Epithelial cell of prostate (primary cell): ENCODE data around the gene RAB42.
"Not testable (repeated sequence)": the region's sequence is repeated elsewhere in the genome, so short reads cannot be mapped to it uniquely, and the experiment has no call there.

Source experiments
- DNase-seq: peaks from one replicate; pipeline ENCODE4 v3.0.0-alpha.2; 2011; ENCODE audit warnings: low read depth, low spot score
- H3K27ac ChIP-seq: fragments of 450-650 bp; 2 replicates; pipeline ENCODE4 v1.5.1; 2017; ENCODE audit warnings: mild to moderate bottlenecking

The RAB42 gene, protein sequence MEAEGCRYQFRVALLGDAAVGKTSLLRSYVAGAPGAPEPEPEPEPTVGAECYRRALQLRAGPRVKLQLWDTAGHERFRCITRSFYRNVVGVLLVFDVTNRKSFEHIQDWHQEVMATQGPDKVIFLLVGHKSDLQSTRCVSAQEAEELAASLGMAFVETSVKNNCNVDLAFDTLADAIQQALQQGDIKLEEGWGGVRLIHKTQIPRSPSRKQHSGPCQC

DNA sequence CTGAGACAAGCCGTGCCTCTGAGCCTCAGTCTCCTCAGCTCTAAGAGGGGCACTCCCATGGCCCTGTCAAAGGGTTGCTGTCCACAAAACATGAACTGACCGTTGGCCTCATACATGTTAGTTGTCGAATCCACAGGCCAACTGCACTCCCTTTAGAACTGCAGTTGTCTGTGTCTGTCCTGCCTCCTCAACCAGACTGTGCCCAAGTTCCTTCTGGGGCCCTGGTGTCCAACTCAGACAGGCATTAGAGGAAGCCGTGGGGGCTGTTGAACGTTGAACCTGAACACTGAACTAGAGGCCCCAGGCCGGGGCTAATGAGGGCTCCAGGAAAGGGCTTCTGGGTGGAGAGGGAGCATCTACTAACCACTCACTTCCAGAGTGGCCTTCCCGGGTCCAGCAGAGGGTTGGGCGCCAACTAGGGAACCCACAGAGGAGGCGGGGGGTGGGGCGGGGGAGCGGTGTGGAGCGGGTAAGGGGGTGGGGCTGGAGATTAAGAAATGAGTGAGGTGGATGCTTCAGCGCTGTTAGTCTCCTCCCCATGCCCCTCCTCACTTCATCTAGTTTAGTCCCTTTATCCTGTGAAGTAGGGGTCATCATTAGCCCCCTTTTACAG is at the start of gene RAB42:
Gene RAB42, plus strand, starts transcription at position 558 of the 613 bp plus-strand sequence. CDS start 247 bp downstream, outside the sequence.
- no peak within 1 kb of the TSS for H3K27ac ChIP-seq
- DNase-seq: no peak

DNA sequence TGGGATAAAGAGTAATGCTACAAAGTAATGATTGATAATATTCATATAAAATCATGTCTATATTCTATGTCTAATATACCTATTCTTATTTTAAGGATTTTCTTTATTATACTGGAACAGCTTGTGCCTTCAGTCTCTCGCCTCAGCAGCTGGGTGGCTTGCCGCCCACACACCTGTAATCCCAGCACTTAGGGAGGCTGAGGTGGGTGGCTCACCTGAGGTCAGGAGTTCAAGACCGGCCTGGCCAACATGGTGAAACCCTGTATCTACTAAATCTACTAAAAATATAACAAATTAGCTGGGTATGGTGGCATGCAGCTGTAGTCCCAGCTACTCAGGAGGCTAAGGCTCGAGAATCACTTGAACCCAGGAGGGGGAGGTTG is 46.8 kb upstream of the RAB42 start:
- H3K27ac ChIP-seq: no peak overlapping the region
- no peak for DNase-seq

DNA sequence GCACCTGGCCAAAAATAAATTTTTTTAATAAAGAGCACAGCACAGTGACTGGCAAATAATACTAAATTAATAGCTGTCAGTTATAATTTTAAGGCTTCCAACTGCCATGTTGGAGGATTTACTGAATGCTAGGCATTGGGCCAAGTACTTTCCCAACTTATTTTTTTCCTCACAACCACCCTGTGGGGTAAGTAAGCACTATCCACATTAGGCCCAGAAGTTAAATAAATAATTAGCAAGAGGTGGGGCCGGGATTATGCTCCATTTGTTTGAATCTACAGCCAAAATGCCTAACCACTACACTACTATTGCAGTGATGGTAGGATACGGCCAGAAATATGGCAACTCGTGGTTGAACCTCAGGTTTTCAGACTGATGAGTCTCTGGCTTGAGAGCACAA is 43.7 kb upstream of the RAB42 start:
- H3K27ac ChIP-seq: no peak overlapping the region
- DNase-seq: no peak

DNA sequence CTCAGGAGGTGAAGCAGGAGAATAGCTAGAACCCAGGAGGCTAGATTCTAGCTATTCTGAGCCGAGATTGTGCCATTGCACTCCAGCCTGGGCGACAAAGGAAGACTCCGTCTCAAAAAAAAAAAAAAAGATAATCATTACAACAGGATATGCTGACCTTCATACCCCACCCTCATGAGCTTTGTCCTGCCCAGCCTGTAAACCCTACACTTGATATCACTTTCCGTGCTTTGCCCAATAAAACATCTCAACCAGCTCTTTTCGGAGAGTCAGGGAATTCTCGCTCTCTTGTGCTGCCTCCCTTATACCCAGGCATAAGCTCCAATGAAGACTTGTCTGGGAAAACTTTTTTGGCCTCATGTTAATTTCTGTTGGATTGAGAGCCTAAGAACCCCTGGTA is 40.7 kb upstream of the RAB42 start:
- no peak for DNase-seq
- H3K27ac ChIP-seq: no peak overlapping the region

DNA sequence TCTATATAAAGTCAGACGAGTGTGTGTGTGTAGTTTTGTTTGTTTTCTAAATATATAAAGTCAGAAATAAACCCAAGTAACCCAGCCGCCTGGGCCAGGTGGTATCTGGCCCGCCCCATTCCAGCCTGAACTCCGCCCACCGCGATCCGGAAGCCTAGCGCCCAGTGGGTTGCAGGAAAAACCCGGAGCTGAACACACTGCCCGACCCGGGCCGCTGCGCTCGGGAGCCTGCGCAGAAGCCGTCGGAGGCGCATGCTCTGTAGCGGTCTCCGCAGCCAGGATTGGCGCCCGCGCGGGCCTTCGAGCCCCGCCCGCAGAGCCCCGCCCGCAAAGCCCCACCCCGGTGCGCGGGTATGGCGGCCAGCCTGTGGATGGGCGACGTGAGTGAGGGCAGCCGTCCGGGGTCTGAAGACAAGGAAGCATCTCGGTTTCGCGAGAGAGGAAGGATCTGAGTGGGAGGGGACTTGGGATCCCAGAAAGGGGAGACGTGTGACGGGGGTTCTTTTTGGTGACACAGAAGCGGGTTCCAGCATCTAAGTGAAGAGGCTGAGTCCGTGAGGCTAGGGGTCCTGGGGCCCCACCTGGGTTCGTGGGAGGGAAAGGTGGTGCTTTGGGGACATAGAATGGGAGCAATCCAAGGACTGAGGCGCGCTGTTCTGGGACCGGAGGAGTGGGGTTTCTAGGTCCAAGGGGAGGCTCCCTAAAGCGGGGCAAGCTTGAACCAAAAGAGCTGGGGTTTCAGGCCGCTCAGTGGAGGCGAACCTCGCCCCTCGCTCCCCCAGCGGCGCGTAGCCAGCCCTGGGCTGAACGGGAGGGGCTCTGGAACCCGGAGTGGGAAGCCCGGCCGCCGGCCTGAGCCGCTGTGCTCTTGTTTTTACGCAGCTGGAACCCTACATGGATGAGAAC is 39.1 kb upstream of the RAB42 start, which contains the start of gene TRNAU1AP:
Gene TRNAU1AP, plus strand, starts transcription at position 328 of the 906 bp plus-strand sequence. Its CDS starts 26 bp downstream, at position 354.
- peak; percentile 85 for DNase-seq
- peak within 1 kb of the TSS; percentile 60 for H3K27ac ChIP-seq

DNA sequence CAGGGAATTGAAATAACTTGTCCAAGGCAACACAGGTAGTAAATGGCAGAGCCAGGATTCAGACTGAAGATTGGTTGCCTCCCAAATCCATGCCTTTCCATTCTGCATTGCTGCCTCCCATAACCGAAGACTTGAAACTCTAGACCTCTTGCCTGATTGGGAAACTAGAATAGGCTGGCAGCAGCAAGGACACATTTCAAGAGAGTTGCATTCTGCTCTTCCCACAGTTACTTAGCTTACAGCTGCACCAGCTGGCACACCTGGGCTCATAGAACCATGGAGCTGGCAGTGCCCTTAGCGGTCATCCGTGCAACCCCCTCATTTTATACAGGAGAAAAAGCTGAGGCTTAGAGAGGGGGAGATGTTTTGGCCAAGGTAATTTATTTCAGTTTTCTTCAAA is 31.2 kb upstream of the RAB42 start:
- no peak for DNase-seq
- H3K27ac ChIP-seq: no peak overlapping the region

DNA sequence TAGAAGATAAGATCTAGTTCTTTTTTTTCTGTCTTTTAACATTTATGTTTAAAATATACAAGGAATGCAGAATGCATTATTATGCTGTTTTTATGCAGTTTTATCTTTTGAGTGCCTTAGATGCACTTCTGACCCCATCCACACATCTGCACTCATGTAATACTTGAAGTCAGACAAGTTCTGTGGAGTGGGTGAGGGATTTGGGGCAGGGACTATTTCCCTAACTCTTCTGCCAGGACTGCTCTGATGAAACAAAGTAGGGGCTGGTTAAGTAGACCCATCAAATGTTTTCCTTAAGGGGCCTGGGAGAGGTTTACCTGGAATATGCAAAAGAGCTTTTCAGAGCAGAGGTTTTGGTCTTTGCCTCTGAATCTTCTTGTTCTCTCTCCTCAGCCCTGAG is 27.8 kb upstream of the RAB42 start:
- H3K27ac ChIP-seq: no peak overlapping the region
- no peak for DNase-seq

DNA sequence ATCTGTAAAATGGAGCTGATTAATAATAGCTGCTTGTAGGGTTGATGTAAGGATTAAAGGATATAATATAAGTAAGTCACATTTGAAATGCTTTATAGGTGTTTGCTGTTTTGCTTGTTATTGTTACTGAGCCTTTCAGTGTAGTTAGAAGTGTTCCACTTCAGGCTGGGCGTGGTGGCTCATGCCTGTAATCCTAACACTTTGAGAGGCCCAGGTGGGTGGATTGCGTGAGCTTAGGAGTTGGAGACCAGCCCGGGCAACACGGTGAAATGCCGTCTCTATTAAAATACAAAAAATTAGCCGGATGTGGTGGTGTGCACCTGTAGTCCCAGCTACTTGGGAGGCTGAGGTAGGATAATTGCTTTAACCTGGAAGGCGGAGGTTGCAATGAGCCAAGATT is 27.0 kb upstream of the RAB42 start:
- DNase-seq: no peak
- no peak overlapping the region for H3K27ac ChIP-seq

DNA sequence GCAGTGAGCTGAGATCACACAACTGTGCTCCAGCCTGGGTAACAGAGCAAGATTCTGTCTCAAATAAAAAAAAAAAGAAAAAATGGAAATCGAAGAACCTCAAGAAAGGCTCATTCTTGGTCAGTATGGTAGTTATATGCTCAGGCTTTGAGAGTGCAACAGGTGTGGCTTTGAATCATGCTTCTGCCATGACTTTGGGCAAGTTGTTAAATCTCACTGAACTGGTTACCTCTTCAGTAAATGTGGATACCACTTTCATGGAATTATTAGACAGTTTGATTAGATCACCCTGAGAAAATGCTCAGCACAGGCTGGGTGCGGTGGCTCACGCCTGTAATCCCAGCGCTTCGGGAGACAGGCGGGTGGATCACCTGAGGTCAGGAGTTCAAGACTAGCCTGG is 26.3 kb upstream of the RAB42 start:
- H3K27ac ChIP-seq: no peak overlapping the region
- DNase-seq: no peak

DNA sequence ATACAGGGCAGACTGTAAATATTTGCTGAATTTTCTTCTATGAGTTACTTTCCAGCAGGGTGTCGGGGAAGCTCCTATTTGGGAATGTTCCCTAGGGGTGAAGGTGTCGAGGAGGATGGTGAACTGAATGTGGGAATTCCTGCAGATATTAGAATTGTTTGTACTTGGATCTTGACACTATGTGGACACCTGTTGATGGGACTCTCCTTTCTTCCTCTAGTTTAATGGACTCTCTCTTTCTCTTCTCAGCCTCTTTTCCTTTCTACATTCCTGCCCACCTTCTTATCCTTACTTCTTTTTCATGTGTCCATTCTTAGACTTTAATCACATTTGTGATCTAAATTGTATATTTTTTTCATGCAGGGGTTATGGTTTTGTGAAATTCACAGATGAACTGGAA is 25.1 kb upstream of the RAB42 start:
- no peak for DNase-seq
- no peak overlapping the region for H3K27ac ChIP-seq

DNA sequence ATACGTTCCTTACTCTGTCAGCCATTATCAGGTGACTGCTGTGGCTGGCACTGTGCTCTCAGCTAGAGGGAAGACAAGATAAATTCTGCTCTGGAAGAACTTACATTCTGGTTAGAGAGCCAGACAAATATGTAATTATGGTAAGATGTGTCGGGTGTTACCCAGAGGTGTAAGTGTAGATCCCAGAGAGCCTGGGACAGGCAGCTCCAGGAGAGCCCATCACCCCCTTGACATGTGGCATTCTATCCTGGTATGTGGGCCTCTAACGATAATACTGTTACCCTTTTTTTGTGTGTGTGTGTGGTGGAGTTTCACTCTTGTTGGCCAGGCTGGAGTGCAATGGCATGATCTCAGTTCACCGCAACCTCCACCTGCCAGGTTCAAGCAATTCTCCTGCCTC is 20.2 kb upstream of the RAB42 start:
- no peak overlapping the region for H3K27ac ChIP-seq

DNA sequence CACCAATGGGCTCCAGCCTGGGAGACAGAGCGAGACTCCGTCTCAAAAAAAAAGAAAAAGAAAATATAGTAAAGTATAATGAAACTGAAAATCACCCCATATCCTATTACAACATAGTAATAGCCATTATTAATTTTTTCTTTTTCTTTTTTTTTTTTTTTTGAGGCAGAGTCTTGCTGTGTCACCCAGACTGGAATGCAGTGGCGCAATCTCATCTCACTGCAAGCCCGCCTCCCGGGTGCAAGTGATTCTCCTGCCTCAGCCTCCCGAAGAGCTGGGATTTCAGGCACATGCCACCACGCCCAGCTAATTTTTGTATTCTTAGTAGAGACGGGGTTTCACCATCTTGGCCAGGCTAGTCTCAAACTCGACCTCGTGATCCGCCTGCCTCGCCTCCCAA is 19.2 kb upstream of the RAB42 start:
- peak overlapping the region; percentile 34 for H3K27ac ChIP-seq
- DNase-seq: not testable (repeated sequence)

More for the DNA sequence above, 20.2 kb upstream of the RAB42 start:
- DNase-seq: no peak

DNA sequence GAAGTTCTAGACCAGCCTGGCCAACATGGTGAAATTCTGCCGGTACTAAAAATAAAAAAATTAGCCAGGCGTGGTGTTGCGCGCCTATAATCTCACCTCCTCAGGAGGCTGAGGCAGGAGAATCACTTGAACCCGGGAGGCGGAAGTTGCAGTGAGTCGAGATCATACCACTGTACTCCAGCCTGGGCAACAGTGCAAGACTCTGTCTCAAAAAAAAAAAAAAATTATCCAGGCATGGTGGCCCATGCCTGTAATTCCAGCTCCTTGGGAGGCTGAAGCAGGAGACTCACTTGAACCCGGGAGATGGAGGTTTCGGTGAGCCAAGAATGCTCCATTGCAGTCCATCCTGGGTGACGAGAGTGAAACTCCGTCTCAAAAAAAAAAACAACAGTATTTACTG is 18.5 kb upstream of the RAB42 start:
- DNase-seq: no peak
- peak overlapping the region; percentile 34 for H3K27ac ChIP-seq

DNA sequence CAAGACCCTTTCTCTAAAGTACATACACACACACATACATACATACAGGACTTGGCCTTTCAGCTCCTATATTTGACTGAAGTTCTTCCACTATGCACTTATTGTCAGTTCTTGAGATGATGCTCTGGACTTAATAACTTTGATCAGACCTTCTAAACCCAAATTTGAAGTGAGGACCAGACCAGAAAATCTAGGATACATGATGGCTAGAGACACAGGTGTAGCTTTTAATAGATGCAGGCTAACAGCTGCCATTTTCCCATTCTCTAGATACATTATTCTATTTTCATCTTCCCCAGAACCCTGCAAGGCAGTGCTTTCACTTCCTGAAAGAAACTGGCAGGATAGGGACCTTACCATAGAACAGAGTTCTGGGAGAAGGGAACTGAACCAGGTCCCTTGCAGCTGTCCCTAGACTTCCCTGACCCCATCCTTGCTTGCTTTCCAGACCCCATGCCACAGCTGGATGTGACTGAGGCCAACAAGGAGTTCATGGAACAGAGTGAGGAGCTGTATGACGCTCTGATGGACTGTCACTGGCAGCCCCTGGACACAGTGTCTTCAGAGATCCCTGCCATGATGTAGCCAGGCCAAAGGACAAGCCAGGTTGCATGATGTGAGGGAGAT is 14.9 kb upstream of the RAB42 start:
- DNase-seq: no peak
- H3K27ac ChIP-seq: peak overlapping the region; percentile 88

DNA sequence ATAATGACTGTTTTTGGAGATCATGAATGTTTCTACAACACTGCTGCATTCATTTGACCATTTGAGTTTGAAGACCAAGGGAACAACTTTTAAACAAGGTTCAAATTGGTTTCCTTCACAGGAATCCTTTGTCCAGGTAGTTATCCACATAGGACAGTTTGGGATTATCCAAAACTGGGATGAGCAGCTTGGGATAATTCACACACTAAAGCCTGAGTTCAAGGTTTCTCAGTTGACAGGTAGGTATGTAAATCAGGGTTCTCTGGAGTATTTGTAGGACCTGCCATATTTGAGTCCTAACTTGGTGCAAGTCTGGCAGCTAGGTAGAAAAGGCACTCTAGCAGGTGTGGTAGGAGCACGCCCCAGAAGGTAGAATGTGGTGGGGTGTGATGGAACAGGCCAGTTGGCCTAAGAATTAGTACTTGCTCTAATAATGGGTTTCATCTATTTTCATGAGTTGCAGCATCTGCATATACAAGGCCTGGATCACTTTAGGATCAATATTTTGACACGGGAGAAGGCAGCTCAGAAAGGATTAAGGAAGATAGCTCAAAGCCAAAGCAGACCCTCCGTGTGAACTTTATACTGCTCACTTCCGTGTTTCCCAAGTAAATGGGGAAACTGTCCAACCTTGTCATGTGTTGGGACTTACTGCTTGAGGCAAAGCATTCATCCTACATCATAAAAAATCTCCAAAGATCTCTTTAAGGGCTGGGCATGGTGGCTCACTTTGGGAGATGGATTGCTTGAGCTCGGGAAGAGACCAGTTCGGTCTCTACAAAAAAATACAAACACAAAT is 14.1 kb upstream of the RAB42 start:
- DNase-seq: no peak
- H3K27ac ChIP-seq: peak overlapping the region; percentile 88

DNA sequence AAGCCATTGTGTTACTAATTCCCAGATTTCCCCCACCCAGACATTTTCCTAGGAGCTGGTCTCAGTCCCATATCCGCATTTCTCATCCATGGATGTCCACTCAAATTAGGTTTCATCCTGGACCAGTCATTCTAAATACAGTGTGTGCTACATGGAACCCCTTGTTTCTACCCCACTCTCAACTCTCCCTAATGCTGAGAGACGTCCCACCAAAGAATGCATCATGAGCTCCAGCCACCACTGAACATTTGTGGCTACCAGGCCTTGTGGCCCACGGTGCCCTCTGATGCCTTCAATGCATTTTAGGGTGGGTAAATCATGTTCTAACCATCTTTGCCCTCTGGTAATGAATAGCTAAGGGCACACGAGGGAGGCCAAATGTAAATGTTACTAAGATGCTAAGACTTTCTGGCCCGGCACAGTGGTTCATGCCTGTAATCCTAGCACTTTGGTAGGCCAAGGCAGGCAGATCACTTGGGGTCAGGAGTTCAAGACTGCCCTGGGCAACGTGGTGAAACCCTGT is 13.3 kb upstream of the RAB42 start:
- no peak for DNase-seq
- peak overlapping the region; percentile 88 for H3K27ac ChIP-seq

DNA sequence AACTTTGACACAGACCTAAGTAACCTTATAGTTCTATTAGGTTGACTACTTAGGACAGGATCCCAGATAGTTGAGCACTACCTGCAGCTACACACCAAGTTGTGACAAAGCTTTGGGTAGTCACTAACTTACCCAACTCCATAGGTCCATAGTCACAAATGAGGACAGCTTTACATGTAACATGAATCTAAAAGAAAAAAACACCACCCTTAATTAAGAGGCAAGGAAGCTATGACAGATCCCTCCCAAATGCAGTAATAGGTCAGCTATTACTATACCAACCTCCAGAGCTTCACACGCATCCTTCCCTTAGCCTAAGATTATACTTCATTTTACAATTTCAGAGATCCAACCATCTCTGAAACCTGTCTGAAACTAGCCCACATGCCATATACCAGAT is 12.7 kb upstream of the RAB42 start:
- peak overlapping the region; percentile 88 for H3K27ac ChIP-seq

DNA sequence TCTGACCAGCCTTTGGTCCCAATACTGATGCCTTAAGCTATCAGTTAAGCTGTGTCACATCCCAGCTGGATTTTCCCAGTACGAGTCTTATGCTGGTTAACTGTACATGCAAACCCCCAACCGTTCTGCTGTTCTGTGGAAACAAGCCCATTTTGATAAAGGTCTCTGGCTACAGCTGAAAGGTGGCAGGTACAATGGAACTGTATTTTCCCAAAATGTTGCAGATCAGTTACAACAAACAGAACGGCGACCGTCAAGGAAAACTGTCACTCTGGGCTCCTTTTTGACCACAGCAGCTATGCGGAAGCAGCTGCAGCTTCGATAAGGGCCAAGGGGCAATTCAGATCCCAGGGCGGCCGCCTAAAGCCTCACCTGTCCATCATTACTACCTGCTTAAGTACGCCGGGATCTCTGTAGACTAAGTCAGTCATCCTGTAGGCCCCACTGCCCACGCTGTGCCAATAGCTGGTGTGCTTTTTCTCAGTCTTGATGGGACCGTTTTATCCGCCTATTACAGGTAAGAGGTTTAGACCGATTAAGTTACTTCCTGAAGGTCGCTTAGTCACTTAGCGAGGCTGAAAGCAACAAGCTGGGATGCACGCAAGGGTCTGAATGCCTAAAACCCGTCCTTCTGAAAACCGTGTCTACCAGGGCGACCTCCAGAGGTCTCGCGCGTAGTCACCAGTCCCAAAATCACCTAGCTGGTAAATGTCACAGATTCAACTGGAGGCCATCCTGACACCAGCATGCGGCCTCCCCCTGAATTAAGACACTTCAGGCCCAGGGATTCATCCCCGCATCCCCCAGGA is 11.1 kb upstream of the RAB42 start:
- H3K27ac ChIP-seq: peak overlapping the region; percentile 88
- no peak for DNase-seq

More for the DNA sequence above, 12.7 kb upstream of the RAB42 start:
- no peak for DNase-seq
